ENCODE measurements around the gene NINJ2.

The NINJ2 gene

GRCh38 chr12:612293-612692 lies 51.0 kb downstream of the NINJ2 start:
- no peak for DNase-seq

GRCh38 chr12:611721-612120 lies 51.5 kb downstream of the NINJ2 start:
- DNase-seq = no peak

DNA sequence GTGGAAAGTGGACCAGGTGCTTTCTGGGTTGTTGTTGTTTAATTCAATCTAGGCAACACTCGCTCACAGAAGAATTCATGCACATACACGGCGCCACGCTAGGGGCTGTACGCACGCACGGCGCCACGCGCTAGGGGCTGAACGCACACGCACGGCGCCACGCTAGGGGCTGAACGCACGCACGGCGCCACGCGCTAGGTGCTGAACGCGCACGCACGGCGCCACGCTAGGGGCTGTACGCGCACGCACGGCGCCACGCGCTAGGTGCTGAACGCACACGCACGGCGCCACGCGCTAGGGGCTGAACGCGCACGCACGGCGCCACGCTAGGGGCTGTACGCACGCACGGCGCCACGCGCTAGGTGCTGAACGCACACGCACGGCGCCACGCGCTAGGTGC lies 54.3 kb downstream of the NINJ2 start:
- DNase-seq = no peak

DNA sequence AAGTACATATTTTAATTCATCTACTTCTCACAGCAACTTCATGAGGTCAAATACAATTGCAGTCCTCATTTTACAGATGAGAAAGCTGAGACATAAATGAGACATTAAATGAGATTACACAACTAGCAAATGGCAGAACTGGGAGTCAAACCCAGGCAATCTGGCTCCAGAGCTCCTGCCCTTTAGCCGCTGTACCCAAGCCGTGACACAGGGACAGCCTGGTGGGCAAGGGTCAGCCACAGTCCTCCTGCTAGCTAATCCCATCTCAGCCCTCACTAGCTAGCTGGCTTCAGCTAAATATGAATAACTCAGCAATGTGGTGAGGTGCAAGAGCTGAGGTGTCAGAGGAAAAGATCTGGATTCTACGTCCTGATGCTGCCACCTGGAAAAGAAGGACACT lies 54.8 kb downstream of the NINJ2 start:
- DNase-seq = no peak

DNA sequence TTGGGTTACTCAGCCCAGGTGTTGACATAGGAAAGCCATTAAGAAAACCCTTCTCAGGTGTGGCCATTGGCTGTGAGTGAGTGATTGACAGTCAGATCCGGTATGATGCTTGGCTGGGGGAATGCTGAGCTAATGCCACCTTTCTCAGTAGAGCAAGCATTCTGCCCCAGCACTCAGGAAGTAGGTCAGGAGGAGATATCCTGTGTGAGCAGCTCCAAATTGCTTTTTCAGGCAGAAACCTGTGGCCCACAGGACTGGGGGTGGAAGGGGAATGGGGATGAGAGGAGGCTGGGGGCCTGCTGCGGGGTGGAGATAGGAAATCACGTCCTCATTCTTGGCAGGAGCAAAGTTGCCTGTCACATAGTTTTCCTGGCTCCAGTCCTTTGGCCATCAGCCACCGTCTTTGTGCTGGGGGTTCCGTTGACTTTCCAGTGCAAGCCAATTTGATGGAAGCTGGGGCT lies 55.7 kb downstream of the NINJ2 start:
- no peak for DNase-seq

DNA sequence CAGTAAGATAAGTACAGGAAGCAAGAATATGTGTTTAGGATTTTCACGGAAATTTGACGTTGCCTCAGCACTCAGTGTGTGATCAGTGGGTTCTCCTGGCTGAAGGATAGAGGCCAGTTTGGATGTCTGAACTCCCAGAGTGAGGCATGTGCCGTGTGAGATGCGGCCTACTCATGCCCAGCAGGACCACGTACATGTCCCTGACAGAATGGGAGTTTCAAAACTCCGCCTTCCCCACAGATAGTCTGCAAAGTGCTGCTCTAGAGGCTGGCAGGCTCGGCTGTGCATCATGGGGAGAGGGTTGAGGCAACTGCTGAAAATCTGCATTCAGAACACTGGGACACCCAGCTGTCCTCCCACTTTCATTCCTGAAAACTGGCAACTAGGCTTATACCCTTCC lies 58.3 kb downstream of the NINJ2 start:
- DNase-seq = no peak

DNA sequence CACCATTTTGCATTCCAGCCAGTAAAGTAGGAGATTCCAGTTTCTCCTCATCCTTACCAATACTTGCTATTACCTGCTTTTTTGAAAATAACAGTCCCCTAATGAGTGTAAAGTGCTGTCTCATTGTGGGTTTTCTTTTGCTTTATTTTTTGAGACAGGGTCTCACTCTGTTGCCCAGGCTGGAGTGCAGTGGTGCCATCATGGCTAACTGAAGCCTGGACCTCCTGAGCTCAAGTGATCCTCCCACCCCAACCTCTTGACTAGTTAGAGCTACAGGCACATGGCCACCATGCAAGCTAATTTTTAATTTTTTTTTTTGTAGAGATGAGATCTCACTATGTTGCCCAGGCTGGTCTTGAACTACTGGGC lies 60.6 kb downstream of the NINJ2 start:
- no peak for DNase-seq

DNA sequence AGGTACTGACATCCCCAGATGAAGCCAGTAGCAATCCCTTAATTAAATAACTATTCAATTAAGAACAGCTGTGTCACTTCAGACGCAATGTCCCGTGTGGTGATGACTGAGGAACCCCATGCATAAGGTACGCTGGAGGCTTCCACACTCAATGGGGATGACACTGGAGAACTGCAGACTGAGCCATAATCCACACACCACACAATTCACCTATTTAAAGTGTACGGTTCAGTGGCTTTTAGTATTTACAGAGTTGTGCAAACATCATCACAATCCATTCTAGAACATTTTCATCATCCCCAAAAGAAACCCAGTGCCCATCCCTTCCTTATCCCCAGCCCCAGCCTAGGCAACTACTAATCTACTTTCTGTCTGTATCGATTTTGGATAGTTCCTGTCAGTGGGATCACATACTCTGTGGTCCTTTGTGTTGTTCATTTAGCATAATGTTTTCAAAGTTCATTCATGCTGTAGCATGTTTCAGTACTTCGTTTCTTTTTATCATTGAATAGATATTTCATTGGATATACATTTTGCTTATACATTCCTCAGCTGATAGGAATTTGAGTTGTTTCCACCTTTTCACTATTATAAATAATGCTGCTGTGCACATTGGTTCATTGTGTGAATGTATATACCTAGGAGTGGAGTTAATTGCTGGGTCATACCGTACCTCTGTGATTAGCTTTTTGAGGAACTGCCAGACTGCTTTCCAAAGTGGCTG lies 61.1 kb downstream of the NINJ2 start:
- DNase-seq = no peak

DNA sequence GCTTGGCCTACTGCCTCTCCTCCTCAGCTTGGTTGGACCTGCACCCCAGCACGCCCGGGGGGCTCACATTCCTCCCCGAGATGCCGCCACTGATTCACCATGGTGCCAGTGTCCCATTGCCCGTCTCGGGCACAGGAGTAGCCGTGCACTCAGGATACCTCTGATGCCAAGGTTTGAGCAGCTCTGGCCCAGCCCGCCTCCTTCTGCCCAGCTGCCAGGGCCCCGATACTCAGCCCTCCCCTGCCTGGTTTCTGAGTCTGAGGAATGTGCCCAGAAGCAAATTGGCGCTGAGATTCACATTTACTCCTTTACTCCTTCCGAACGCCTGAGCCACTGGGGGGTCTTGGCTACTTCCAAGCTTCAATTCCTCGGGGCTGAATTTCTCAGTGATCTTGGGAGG lies 63.5 kb downstream of the NINJ2 start:
- no peak for DNase-seq

DNA sequence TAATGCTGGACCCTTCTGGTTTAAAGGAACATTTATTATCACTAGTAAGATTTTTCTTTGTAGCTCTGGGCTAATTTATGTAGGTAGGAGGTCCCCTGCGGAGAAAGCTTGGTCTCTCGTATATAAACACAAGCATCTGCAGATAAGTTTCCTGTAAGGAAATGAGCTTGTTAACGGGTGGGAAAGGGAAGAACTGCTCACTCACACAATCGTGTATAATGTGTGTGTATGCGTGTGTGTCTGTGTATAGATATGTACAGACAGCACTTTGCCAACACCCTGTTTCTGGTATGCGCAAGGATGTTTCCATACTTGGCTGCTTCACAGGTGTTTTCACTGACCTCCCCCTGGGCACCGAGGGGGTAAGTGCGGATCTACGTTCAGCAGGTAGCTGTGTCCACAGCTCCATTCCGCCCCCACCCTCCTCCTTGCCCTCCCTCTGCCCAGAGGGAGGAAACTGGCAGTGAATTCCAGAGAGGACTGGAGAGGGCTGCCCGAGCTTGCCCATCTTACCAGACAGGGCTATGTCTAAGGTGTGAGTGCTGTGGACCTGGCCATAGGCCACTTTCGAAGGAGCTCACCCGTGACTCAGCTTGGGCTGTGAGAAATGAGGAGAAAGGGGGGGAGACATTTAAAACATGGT lies 65.2 kb downstream of the NINJ2 start:
- no peak for DNase-seq

- no peak for DNase-seq
Observed at GRCh38 chr12:593396-594270, 69.6 kb downstream of the NINJ2 start.

DNA sequence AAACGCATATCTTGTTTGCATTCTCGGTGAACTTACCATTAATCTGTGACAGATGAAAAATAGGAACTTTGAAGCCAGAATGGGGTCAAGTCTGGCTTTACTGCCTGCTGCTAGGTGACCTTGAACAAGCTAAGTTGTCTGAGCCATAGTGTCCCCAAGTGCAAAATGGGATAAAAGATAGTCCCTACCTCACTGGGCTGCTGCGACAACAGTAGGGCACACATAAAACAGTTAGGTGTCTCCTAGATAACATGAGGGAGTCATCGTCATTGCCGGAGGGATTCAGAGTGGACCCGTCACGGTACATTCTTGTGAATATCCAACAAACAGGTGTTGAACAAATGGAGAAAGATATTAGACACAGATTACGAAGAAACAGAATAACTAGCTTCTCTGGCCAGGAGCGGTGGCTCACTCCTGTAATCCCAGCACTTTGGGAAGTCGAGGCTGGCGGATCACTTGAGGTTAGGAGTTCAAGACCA lies 71.2 kb downstream of the NINJ2 start:
- no peak for DNase-seq

DNA sequence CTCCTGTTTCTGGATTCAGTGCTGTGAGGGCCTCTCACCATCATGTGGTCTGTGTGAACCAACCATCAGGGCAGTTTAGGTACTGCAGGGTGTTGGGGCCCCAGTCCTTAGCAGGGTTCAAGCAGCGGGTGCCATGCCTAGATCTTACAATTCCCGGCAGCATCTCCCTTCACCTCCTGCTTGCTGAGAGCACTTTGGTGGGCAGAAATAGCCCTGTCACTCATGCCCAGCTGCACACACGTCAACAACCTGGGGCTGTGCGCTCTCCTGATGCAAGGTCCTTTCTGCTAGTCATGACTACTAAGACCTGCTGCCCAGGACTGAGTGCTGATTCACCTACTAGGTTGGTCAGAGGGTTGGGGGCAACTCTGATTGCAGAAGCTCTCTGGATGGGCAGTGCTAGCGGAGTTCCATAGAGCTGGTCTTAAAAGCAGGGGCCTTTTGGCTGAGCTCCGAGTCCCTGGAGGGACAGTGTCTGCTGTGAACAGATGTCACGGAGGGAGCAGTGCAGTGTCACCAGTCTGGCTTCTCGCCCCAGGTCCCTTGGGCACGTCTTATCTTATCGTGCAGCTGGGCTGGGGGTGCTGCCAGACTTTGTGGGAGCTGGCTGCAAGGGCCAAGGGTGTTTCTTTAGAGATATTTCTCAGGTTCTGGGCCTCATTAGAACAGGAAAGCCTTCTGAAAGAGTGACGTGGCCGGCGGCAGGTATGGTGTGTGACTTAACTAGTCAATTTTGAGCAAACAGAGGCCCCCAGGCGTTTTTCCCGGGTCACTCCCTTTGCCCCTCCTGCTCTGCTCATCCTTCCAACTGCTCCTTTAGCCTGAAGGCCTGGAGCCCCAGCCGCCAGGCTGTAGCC lies 71.8 kb downstream of the NINJ2 start:
- no peak for DNase-seq

GRCh38 chr12:590206-590750 lies 73.0 kb downstream of the NINJ2 start:
- DNase-seq = no peak

DNA sequence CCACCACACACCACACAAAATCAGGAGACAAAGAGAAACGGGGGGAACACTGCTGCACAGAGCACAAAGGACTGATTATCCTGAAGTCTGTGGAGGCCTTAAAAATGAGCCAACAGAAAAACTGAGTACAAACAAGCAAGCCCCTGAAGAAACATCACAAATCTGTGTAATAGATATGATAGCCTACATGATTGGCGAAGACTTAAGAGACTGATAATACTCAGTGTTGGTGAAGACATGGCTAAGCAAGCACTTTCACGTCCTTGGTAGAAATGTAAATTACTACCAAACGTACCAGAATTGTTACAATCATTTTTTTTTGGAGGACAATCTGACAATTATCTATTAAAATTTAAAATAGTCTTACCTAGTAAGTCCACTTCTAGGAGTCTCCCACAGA lies 74.6 kb downstream of the NINJ2 start:
- DNase-seq = no peak

- no peak for DNase-seq
Observed at GRCh38 chr12:588024-588322, 75.3 kb downstream of the NINJ2 start.

- DNase-seq = no peak
Observed at GRCh38 chr12:587132-588023, 75.9 kb downstream of the NINJ2 start.

- DNase-seq = no peak
Observed at GRCh38 chr12:586318-587071, 76.8 kb downstream of the NINJ2 start.

GRCh38 chr12:585062-586061 lies 77.9 kb downstream of the NINJ2 start:
- no peak for DNase-seq

Data from effector CD8-positive, alpha-beta T cell (primary cell).